Neural cell (in vitro differentiated cells): ENCODE data around the gene IL11RA. TPM values are rescaled to one million over a fixed set of nuclear protein-coding genes. Genes with fewer than 3 reads are reported as not detected.

Experiments used
- polyA plus RNA-seq: library from polyadenylated mRNA; depleted of rRNA; stranded (reverse); fragments of >200 nt; gene quantifications from 2 replicates; pipeline ENCODE4 v1.2.3, GENCODE V29; 2014
- small RNA-seq, 3 experiments: library from RNA; depleted of rRNA; stranded (forward); fragments of <200 nt; gene quantifications; one replicate each; pipeline ENCODE3, GENCODE V24; 2012

The IL11RA gene
- polyA plus RNA-seq, 1 donor from 2014 or later: 59.1 TPM

Small RNA genes lying within 50 kb of the gene (small RNA-seq; reads per million reads assigned to genes)
- gene CCL27: 0 reads per million in 3 experiments

Other genes with a start within 250 kb of the IL11RA start
- 51.8 and 56.6 TPM in 2 replicates for gene FAM219A, start 193.6 kb upstream of the IL11RA start, polyA plus RNA-seq
- gene DNAI1, start 193.4 kb upstream of the IL11RA start, polyA plus RNA-seq: 0.99 and 1.6 TPM in 2 replicates
- 163 and 172 TPM in 2 replicates for gene ENHO, start 129.2 kb upstream of the IL11RA start, polyA plus RNA-seq
- gene CNTFR, start 62.5 kb upstream of the IL11RA start, polyA plus RNA-seq: 19.0 and 20.7 TPM in 2 replicates
- 27.5 and 31.4 TPM in 2 replicates for gene RPP25L, start 40.1 kb upstream of the IL11RA start, polyA plus RNA-seq
- gene DCTN3, start 31.7 kb upstream of the IL11RA start, polyA plus RNA-seq: 380 and 391 TPM in 2 replicates
- 2.1 and 2.8 TPM in 2 replicates for gene ARID3C, start 23.1 kb upstream of the IL11RA start, polyA plus RNA-seq
- 50.2 and 52.5 TPM in 2 replicates for gene SIGMAR1, start 14.4 kb upstream of the IL11RA start, polyA plus RNA-seq
- 116 and 182 TPM in 2 replicates for gene GALT, start 5.5 kb upstream of the IL11RA start, polyA plus RNA-seq
- gene CCL27, start 10.5 kb downstream of the IL11RA start, polyA plus RNA-seq: 0.82 and 2.9 TPM in 2 replicates
- gene CCL19, start 39.1 kb downstream of the IL11RA start, polyA plus RNA-seq: not detected in 2 replicates
- not detected in 2 replicates for gene CCL21, start 58.0 kb downstream of the IL11RA start, polyA plus RNA-seq